LNCaP clone FGC (cell line): ENCODE data around the gene ASPA.
"Not testable (repeated sequence)": the region's sequence is repeated elsewhere in the genome, so short reads cannot be mapped to it uniquely, and the experiment has no call there.

Experiments
- DNase-seq: peaks from one replicate; pipeline ENCODE4 v3.0.0-alpha.2; 2011; ENCODE audit warnings: low read depth
- H3K4me3 ChIP-seq: 2 replicates; pipeline ENCODE4 v1.5.1; 2011; ENCODE audit warnings: mild to moderate bottlenecking, low read depth, low read length, control low read depth
- TF ChIP-seq, protein P1 (sequence below): IDR thresholded peaks from 2 replicates; pipeline ENCODE4 v1.5.1; 2012; ENCODE audit warnings: mild to moderate bottlenecking; ENCODE audit not compliant: control insufficient read depth, insufficient read depth; ENCODE audit errors: extremely low read depth

The ASPA gene

DNA sequence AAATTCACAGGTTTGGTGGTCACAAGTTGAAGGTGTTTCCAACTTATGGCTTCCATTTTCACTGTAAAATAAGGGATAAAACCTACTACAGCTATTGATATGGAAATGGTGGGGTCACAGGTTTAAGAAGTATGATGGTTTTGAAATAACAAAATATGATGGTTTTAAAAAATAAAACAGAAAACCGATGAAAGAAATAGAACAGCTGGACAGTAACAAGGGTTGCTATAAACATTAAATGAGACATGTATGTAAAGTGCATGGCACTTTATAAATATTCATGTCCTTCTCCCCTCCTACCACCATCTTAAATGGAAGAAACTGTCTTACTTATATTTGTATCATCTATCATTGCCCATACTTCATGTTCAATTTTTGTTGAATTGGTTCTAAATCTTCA is 31.3 kb downstream of the ASPA start:
- TF ChIP-seq, protein P1, sequence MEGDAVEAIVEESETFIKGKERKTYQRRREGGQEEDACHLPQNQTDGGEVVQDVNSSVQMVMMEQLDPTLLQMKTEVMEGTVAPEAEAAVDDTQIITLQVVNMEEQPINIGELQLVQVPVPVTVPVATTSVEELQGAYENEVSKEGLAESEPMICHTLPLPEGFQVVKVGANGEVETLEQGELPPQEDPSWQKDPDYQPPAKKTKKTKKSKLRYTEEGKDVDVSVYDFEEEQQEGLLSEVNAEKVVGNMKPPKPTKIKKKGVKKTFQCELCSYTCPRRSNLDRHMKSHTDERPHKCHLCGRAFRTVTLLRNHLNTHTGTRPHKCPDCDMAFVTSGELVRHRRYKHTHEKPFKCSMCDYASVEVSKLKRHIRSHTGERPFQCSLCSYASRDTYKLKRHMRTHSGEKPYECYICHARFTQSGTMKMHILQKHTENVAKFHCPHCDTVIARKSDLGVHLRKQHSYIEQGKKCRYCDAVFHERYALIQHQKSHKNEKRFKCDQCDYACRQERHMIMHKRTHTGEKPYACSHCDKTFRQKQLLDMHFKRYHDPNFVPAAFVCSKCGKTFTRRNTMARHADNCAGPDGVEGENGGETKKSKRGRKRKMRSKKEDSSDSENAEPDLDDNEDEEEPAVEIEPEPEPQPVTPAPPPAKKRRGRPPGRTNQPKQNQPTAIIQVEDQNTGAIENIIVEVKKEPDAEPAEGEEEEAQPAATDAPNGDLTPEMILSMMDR: no peak
- H3K4me3 ChIP-seq: no peak overlapping the region
- no peak for DNase-seq

DNA sequence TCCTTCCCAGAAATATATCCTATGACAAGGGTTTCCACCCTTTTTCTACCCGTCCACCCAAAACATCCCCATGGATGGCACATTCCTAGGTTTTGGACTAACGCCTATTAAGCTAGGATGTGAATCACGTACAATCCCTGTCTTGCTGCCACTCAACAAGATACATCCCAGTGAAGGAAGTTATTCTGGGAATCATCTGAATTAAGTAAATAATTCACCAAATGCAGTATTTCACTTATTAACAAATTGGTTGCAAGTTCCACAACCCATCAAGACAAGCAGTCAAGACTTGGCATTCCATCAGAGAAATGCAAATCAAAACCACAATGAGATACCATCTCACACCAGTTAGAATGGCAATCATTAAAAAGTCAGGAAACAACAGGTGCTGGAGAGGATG is 32.1 kb downstream of the ASPA start:
- no peak for DNase-seq
- H3K4me3 ChIP-seq: no peak overlapping the region
- TF ChIP-seq, protein P1: no peak

DNA sequence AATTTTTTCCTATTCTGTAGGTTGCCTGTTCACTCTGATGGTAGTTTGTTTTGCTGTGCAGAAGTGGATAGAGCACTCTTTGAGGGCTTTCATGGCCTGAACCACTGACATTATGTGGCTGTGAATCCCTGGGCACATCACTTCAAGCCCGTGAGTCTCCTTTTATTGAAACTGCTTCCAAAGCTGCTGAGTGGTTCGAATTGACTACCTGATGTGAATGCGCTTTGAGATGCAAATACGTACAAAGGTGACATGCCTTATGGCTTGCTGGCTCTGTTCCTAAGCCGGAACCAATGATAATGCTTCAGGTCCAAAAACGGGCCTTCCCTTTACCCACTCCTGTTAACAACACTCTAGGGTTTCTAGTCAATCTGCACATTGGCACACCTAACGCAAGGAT is 34.3 kb downstream of the ASPA start:
- DNase-seq: no peak
- TF ChIP-seq, protein P1: no peak
- H3K4me3 ChIP-seq: no peak overlapping the region

DNA sequence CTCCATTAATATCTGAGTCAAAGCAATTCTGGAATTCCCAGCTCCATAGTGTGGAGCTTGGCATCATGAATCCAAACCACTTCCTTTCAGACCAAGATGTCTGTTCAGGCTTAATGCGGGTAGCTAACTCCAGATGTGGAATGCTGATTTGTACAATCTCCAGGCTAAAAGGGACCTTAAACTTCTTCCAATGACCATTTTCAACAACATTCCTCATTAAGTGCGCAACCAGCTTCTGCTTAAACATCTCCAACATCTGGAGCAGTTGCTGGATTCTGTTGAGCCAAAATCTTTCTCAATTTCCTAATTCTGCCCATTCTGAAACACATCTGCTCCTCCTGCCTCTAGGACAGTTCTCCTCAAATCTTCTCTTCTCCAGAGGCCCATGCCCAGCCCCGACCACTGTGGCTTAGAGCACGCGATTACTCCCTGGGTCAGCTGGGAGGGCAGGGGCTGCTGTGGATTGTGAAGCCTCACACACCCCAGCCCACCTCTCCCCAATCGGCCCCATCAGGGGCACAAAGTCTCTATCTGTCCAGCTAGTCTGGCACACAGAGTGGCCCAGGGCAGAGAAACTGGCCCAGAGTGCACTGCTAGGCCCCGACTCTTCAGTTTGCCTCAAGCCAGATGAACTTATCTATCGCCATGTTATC is 36.2 kb downstream of the ASPA start:
- TF ChIP-seq, protein P1: no peak
- DNase-seq: no peak
- H3K4me3 ChIP-seq: no peak overlapping the region

DNA sequence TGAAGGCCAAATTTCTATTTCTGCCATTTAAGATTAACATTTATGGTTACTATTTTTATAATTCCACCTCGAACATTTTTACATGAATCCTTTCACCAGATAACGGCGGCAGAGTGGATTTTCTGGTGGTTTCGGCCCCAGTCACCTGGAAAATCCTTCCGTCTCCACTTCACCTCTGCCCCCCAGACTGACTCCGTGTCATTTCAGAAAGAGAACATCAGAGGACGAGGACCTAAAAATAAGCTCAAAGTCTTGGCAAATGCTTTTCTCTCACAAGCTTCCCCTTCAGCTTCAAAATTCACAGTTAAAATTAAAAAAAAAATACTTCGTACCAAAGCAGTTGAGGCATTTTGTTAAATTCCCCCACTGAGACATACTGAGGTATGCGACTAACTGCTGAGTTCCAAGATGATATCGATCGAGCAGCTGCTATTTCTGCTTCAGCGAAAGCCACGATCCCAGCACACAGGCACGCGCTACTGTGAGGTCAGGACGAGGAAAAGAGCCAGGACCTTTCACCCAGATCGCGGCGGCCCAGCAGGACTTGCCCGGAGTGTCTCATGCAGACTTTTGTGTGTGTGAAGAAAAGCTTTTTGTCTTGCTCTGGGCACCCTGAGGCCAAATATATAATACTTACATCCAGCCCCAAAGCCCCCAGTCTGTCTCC is 36.8 kb downstream of the ASPA start:
- peak; percentile 71 for DNase-seq
- TF ChIP-seq, protein P1: no peak
- H3K4me3 ChIP-seq: no peak overlapping the region

DNA sequence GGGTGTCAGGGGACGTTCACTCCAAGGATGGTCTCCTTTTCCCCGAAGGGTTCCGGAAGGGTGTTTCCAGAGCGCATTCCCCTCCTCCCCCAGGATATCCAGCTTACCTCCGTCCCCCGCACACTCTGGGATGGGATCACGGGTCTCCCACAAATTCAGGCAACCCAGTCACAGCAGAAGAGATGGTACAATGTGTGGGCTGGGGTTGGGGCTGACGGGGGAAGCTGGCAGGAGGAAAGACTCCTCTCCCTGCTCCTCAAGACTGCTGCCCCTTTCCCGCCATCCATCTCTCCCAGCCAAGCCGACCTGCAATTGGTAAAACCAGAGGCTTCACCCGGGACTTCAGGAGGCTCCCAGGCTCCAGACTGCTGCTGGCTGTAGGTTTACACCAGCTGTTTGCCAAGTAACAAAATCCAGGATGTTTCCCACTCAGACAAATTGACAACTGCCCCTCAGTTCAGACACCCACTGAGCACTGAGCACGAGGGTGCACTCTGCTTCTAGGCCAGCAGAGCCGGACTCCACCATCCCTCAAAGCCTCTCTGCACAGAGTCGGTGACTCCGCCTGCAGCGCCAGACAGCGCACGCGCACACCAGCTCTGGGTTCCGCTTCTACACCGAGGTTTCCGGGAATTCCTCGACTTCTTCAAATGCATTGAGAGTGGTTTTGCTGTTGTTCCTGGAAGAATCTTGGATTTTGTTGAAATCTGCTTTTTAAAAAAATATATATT is 37.7 kb downstream of the ASPA start:
- DNase-seq: no peak
- H3K4me3 ChIP-seq: no peak overlapping the region
- TF ChIP-seq, protein P1: no peak

DNA sequence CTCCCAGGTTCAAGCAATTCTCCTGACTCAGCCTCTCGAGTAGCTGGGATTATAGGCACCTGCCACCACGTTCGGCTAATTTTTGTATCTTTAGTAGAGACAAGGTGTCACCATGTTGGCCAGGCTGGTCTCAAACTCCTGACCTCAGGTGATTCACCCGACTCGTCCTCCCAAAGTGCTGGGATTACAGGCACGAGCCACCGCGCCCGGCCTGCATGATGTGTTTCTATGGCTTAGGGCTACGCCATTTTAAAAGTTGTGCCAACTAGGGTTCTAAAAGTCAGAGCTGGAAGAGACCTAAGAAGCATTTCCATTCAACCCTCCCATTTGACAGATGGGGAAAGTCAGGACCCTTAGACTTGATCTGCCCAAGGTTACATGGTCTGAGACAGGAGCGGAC is 38.4 kb downstream of the ASPA start:
- DNase-seq, H3K4me3 ChIP-seq: not testable (repeated sequence)
